HG03571 (cell line): ENCODE results near the gene SLC25A22.
A peak's percentile ranks its signal among the peaks of the same experiment; 100 is the strongest.

Experiments
- ATAC-seq: cut with Tn5 transposase; IDR thresholded peaks from one replicate; pipeline ENCODE4 v1.9.1; 2021; ENCODE audit not compliant: unreplicated experiment

Gene SLC25A22

GRCh38 chr11:804599-804964 is 6.5 kb upstream of the SLC25A22 start:
- no peak for ATAC-seq

- no peak for ATAC-seq
Measured at GRCh38 chr11:803770-804598, 5.9 kb upstream of the SLC25A22 start.

GRCh38 chr11:803467-803742 is 5.3 kb upstream of the SLC25A22 start:
- ATAC-seq: no peak

GRCh38 chr11:802693-803466 is 4.8 kb upstream of the SLC25A22 start:
- ATAC-seq: no peak

GRCh38 chr11:802018-802617 is 4.0 kb upstream of the SLC25A22 start:
- ATAC-seq: no peak

GRCh38 chr11:801097-801780 is 3.2 kb upstream of the SLC25A22 start:
- ATAC-seq: no peak

GRCh38 chr11:800473-800872 is 2.4 kb upstream of the SLC25A22 start:
- no peak for ATAC-seq

- no peak for ATAC-seq
Measured at GRCh38 chr11:799641-800316, 1.7 kb upstream of the SLC25A22 start.

GRCh38 chr11:797296-798092 is 587 bp downstream of the SLC25A22 start:
- ATAC-seq: peak; percentile 30

- ATAC-seq: no peak
Measured at GRCh38 chr11:796565-797295, 1.4 kb downstream of the SLC25A22 start.

GRCh38 chr11:795634-796564 is 2.2 kb downstream of the SLC25A22 start:
- no peak for ATAC-seq

GRCh38 chr11:794766-795633 is 3.1 kb downstream of the SLC25A22 start:
- no peak for ATAC-seq

- no peak for ATAC-seq
Measured at GRCh38 chr11:794013-794765, 3.9 kb downstream of the SLC25A22 start.

GRCh38 chr11:793556-793955 is 4.5 kb downstream of the SLC25A22 start:
- no peak for ATAC-seq

GRCh38 chr11:792873-793272 is 5.2 kb downstream of the SLC25A22 start:
- ATAC-seq: no peak

- no peak for ATAC-seq
Measured at GRCh38 chr11:792535-792821, 5.6 kb downstream of the SLC25A22 start.
